OCI-LY3 (cell line): ENCODE results near the gene ZNF77.
A peak's percentile ranks its signal among the peaks of the same experiment; 100 is the strongest.

ENCODE experiments used
- H2AFZ ChIP-seq: fragments of 200-600, 300-600 bp; shearing (Covaris generic); 2 replicates; pipeline ENCODE4 v1.6.0; 2014; ENCODE audit warnings: antibody characterized with exemption, low read depth, low read length
- H3K27ac ChIP-seq: fragments of 200-600, 300-600 bp; sonication (generic); 2 replicates; pipeline ENCODE4 v1.5.1; 2014; ENCODE audit warnings: mild to moderate bottlenecking, low read length, moderate library complexity, mixed read lengths
- H3K27me3 ChIP-seq: fragments of 200-600, 300-600 bp; sonication (generic); 2 replicates; pipeline ENCODE4 v1.6.1; 2014; ENCODE audit warnings: low read depth, low read length, mixed read lengths
- H3K36me3 ChIP-seq: fragments of 200-600, 300-600 bp; sonication (generic); replicated peaks from 2 replicates; pipeline ENCODE3; 2014; ENCODE audit warnings: low read depth, low read length, mixed read lengths
- H3K4me1 ChIP-seq: fragments of 300-600, 200-600 bp; sonication (generic); 2 replicates; pipeline ENCODE4 v1.6.1; 2014; ENCODE audit warnings: low read length, mixed read lengths
- H3K4me2 ChIP-seq: fragments of 200-600, 300-600 bp; sonication (generic); 2 replicates; pipeline ENCODE4 v1.6.1; 2014; ENCODE audit warnings: low read length, mixed read lengths
- H3K4me3 ChIP-seq: fragments of 300-600, 200-600 bp; sonication (generic); 2 replicates; pipeline ENCODE4 v1.5.1; 2014; ENCODE audit warnings: antibody characterized with exemption, mild to moderate bottlenecking, low read length, moderate library complexity
- H3K79me2 ChIP-seq: fragments of 300-600, 200-600 bp; shearing (Covaris generic); 2 replicates; pipeline ENCODE4 v1.6.1; 2014; ENCODE audit warnings: mild to moderate bottlenecking, low read length, mixed read lengths
- H3K9ac ChIP-seq: fragments of 300-600, 200-600 bp; shearing (Covaris generic); 2 replicates; pipeline ENCODE4 v1.6.0; 2014; ENCODE audit warnings: mild to moderate bottlenecking, low read length, moderate library complexity
- H3K9me3 ChIP-seq: fragments of 200-600, 300-600 bp; shearing (Covaris generic); 2 replicates; pipeline ENCODE4 v1.6.1; 2014; ENCODE audit warnings: low read length, mixed read lengths; ENCODE audit not compliant: insufficient read depth
- H4K20me1 ChIP-seq: fragments of 200-600, 300-600 bp; sonication (generic); 2 replicates; pipeline ENCODE4 v1.6.1; 2016; ENCODE audit warnings: low read length, mixed read lengths; ENCODE audit not compliant: insufficient read depth
- CTCF ChIP-seq: fragments of 200-600, 300-600 bp; sonication (generic); IDR thresholded peaks from 2 replicates; pipeline ENCODE4 v1.5.1; 2014; ENCODE audit warnings: antibody characterized with exemption, low read length, low read depth
- EZH2phosphoT487 ChIP-seq: fragments of 200-600 bp; shearing (Covaris generic); IDR thresholded peaks from 2 replicates; pipeline ENCODE4 v1.6.1; 2018; ENCODE audit warnings: antibody characterized with exemption, mixed run types, low read depth

ZNF77 gene

GRCh38 chr19:2977001-2977745 is 32.4 kb upstream of the ZNF77 start, which contains the start of gene TLE6:
TSS of gene TLE6 (plus strand) at chr19:2977564. CDS start at chr19:2978234, 670 bp downstream.
- Histone ChIP-seq H2AFZ (peak within 1 kb of the TSS; percentile 82), H3K27ac (no peak within 1 kb of the TSS)
- TF ChIP-seq EZH2phosphoT487 (no peak), CTCF (no peak)

GRCh38 chr19:2976609-2977000 is 31.8 kb upstream of the ZNF77 start:
- Histone ChIP-seq H3K4me3 (peak overlapping the region; percentile 78), H3K4me2 (peak overlapping the region; percentile 93), H2AFZ (peak overlapping the region; percentile 82), H3K4me1 (peaks cover 12% of the 10 kb centered on the region), H3K27me3 (no peaks in the 10 kb centered on the region), H4K20me1 (no peaks in the 10 kb centered on the region), H3K79me2 (no peaks in the 10 kb centered on the region), H3K27ac (no peak overlapping the region), H3K9me3 (no peaks in the 10 kb centered on the region), H3K9ac (peak overlapping the region; percentile 55), H3K36me3 (no peaks in the 10 kb centered on the region)
- TF ChIP-seq CTCF (no peak), EZH2phosphoT487 (no peak)

More at GRCh38 chr19:2977001-2977745, 32.4 kb upstream of the ZNF77 start, which contains the start of gene TLE6:
- Histone ChIP-seq H3K27me3 (no peaks in the 10 kb centered on the region), H3K4me2 (peak within 1 kb of the TSS; percentile 93), H4K20me1 (no peaks in the 10 kb centered on the region), H3K9ac (peak within 1 kb of the TSS; percentile 55), H3K36me3 (no peaks in the 10 kb centered on the region), H3K4me1 (peaks cover 12% of the 10 kb centered on the region), H3K4me3 (peak within 1 kb of the TSS; percentile 78), H3K9me3 (no peaks in the 10 kb centered on the region), H3K79me2 (no peaks in the 10 kb centered on the region)

GRCh38 chr19:2974342-2975041 is 29.7 kb upstream of the ZNF77 start:
- H3K9me3 ChIP-seq = no peaks in the 10 kb centered on the region
- no peaks in the 10 kb centered on the region for H3K36me3 ChIP-seq
- H3K4me2 ChIP-seq = no peak overlapping the region
- no peak overlapping the region for H2AFZ ChIP-seq
- H3K27ac ChIP-seq = no peak overlapping the region
- no peak for TF ChIP-seq EZH2phosphoT487
- TF ChIP-seq CTCF = no peak
- H3K9ac ChIP-seq = no peak overlapping the region
- H3K79me2 ChIP-seq = no peaks in the 10 kb centered on the region
- no peak overlapping the region for H3K4me3 ChIP-seq
- H3K4me1 ChIP-seq = peaks cover 12% of the 10 kb centered on the region
- no peaks in the 10 kb centered on the region for H3K27me3 ChIP-seq
- H4K20me1 ChIP-seq = no peaks in the 10 kb centered on the region

GRCh38 chr19:2973229-2973628 is 28.5 kb upstream of the ZNF77 start:
- H3K4me3 ChIP-seq = no peak overlapping the region
- no peak overlapping the region for H2AFZ ChIP-seq
- no peak for TF ChIP-seq EZH2phosphoT487
- TF ChIP-seq CTCF = no peak
- no peaks in the 10 kb centered on the region for H3K79me2 ChIP-seq
- H3K27ac ChIP-seq = no peak overlapping the region
- H3K27me3 ChIP-seq = no peaks in the 10 kb centered on the region
- no peak overlapping the region for H3K4me2 ChIP-seq
- no peaks in the 10 kb centered on the region for H3K9me3 ChIP-seq
- H4K20me1 ChIP-seq = no peaks in the 10 kb centered on the region
- H3K9ac ChIP-seq = no peak overlapping the region
- no peaks in the 10 kb centered on the region for H3K36me3 ChIP-seq
- peaks cover 12% of the 10 kb centered on the region for H3K4me1 ChIP-seq
